PC-9 (cell line): ENCODE data around the gene TSPAN14. TPM values are rescaled to one million over a fixed set of nuclear protein-coding genes. Genes with fewer than 3 reads are reported as not detected.

Source experiments
- BruUV-seq: library from RNA; stranded (reverse); fragments of 400-500 nt; replicated peaks from 2 replicates; lab custom pipeline; 2021; lab: Mats Ljungman, UMichigan
- CTCF ChIA-PET: fragments of 300-600 bp; sonication (Branson Sonifier 250); formaldehyde crosslinking; loops from one replicate; lab custom pipeline; 2022; ENCODE audit warnings: antibody characterized with exemption; lab: Charles Lee
- POLR2A ChIA-PET: fragments of 300-600 bp; sonication (Branson Sonifier 250); formaldehyde crosslinking; loops from one replicate; lab custom pipeline; 2022; ENCODE audit warnings: antibody characterized with exemption; ENCODE audit not compliant: unreplicated experiment; lab: Charles Lee
- DNase-seq, 2 experiments: peaks; one replicate each; pipeline versions ENCODE4 v3.0.0 to v3.0.0-alpha.2; 2015 to 2022; ENCODE audit warnings: mixed read lengths in 1 of 2
- H2AFZ ChIP-seq: fragments of 200-600 bp; sonication (generic); 2 replicates; pipeline ENCODE4 v1.8.1; 2017; ENCODE audit warnings: antibody characterized with exemption
- H3F3A ChIP-seq: fragments of 200-600 bp; sonication (generic); 2 replicates; pipeline ENCODE4 v1.8.1; 2017; ENCODE audit warnings: antibody characterized with exemption, mild to moderate bottlenecking, low read depth; ENCODE audit not compliant: insufficient read depth
- H3K27ac ChIP-seq: fragments of 200-600 bp; sonication (generic); 2 replicates; pipeline ENCODE4 v1.6.1; 2016; ENCODE audit warnings: mixed run types
- H3K27me3 ChIP-seq: fragments of 200-600 bp; sonication (generic); 2 replicates; pipeline ENCODE4 v1.6.1; 2016; ENCODE audit warnings: low read depth, mixed run types; ENCODE audit not compliant: insufficient read depth
- H3K36me3 ChIP-seq: fragments of 200-600 bp; sonication (generic); 2 replicates; pipeline ENCODE4 v1.6.1; 2016; ENCODE audit warnings: low read depth, mixed run types
- H3K4me1 ChIP-seq: fragments of 200-600 bp; sonication (generic); replicated peaks from 2 replicates; pipeline ENCODE4 v1.6.1; 2016; ENCODE audit warnings: mixed run types; ENCODE audit not compliant: insufficient read depth
- H3K4me2 ChIP-seq: fragments of 200-600 bp; sonication (generic); 2 replicates; pipeline ENCODE4 v1.6.1; 2017; ENCODE audit warnings: mixed run types
- H3K4me3 ChIP-seq: fragments of 200-600 bp; sonication (generic); 2 replicates; pipeline ENCODE4 v1.6.1; 2016; ENCODE audit warnings: mixed run types
- H3K79me2 ChIP-seq: fragments of 200-600 bp; sonication (generic); 2 replicates; pipeline ENCODE4 v1.6.1; 2017; ENCODE audit warnings: low read depth, mixed run types
- H3K9me2 ChIP-seq: fragments of 200-600 bp; sonication (generic); 2 replicates; pipeline ENCODE4 v1.8.1; 2017; ENCODE audit warnings: mild to moderate bottlenecking; ENCODE audit not compliant: insufficient read depth
- H3K9me3 ChIP-seq: fragments of 200-600 bp; sonication (generic); 2 replicates; pipeline ENCODE4 v1.8.1; 2016; ENCODE audit warnings: low read depth; ENCODE audit not compliant: insufficient read depth
- H4K20me1 ChIP-seq: fragments of 200-600 bp; sonication (generic); 2 replicates; pipeline ENCODE4 v1.8.1; 2017; ENCODE audit not compliant: insufficient read depth
- EZH2 ChIP-seq: fragments of 200-600 bp; sonication (generic); IDR thresholded peaks from 2 replicates; pipeline ENCODE4 v1.8.0; 2017; ENCODE audit warnings: antibody characterized with exemption, low read depth
- intact Hi-C: fragments of 100-400 bp; cut with micrococcal nuclease; formaldehyde crosslinking; loops from one replicate; pipeline ENCODE4 v1.10.0; 2022; ENCODE audit not compliant: unreplicated experiment
- total RNA-seq: library from RNA; stranded (reverse); gene quantifications from 2 replicates; pipeline ENCODE4 v1.2.3, GENCODE V29; 2021
- TF ChIP-seq, protein P1 (sequence below): fragments of 200-600 bp; sonication (generic); conservative IDR thresholded peaks from 2 replicates; pipeline ENCODE4 v1.6.1; 2017; ENCODE audit warnings: mixed run types, antibody characterized with exemption, mild to moderate bottlenecking, moderate library complexity

The TSPAN14 gene
- total RNA-seq, 1 experiment from 2014 or later, result 135 TPM

- Histone ChIP-seq H3K4me3 (peak overlapping the region; percentile 51; the same call in 1 of the 2 replicates), H3K27me3 (no peaks in the 10 kb centered on the region), H3K79me2 (peaks cover 98% of the 10 kb centered on the region), H4K20me1 (peaks cover 62% of the 10 kb centered on the region), H3K27ac (peak overlapping the region; percentile 82), H3K4me1 (peaks cover 98% of the 10 kb centered on the region), H3K9me3 (no peaks in the 10 kb centered on the region), H3F3A (peaks cover 57% of the 10 kb centered on the region), H3K9me2 (no peaks in the 10 kb centered on the region), H3K36me3 (peaks cover 20% of the 10 kb centered on the region), H3K4me2 (peak overlapping the region; percentile 95), H2AFZ (no peak overlapping the region)
- no TSS peak for BruUV-seq
- DNase-seq, result no peak
- ChIA-PET POLR2A (interaction anchor here (0.9 to 1.2 kb wide), 4 partner anchors 10 to 257 kb away, joined by 3 to 7 read pairs (median 4); no protein-coding TSS in a partner anchor), CTCF (interaction anchor here (0.9 to 3.8 kb wide), 3 partner anchors 10 to 43 kb away, joined by 3 to 36 read pairs (median 7); no protein-coding TSS in a partner anchor)
- TF ChIP-seq, protein P1, sequence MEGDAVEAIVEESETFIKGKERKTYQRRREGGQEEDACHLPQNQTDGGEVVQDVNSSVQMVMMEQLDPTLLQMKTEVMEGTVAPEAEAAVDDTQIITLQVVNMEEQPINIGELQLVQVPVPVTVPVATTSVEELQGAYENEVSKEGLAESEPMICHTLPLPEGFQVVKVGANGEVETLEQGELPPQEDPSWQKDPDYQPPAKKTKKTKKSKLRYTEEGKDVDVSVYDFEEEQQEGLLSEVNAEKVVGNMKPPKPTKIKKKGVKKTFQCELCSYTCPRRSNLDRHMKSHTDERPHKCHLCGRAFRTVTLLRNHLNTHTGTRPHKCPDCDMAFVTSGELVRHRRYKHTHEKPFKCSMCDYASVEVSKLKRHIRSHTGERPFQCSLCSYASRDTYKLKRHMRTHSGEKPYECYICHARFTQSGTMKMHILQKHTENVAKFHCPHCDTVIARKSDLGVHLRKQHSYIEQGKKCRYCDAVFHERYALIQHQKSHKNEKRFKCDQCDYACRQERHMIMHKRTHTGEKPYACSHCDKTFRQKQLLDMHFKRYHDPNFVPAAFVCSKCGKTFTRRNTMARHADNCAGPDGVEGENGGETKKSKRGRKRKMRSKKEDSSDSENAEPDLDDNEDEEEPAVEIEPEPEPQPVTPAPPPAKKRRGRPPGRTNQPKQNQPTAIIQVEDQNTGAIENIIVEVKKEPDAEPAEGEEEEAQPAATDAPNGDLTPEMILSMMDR, result no peak
- no peak for TF ChIP-seq EZH2
- intact Hi-C loops, result loop anchor here (1.0 to 10.0 kb wide), 3 partner anchors 10 to 257 kb away; partner anchors contain the start of gene ANXA11
Observed at GRCh38 chr10:80461208-80462183, 7.4 kb downstream of the TSPAN14 start.

- DNase-seq, result no peak
- no peaks in the 10 kb centered on the region for H3K9me3 ChIP-seq
- H2AFZ ChIP-seq, result no peak overlapping the region
- peak overlapping the region; percentile 82 for H3K27ac ChIP-seq
- peak overlapping the region; percentile 95 for H3K4me2 ChIP-seq
- peaks cover 25% of the 10 kb centered on the region for H3K36me3 ChIP-seq
- H3K9me2 ChIP-seq, result no peaks in the 10 kb centered on the region
- TF ChIP-seq, protein P1, result no peak
- no peak for TF ChIP-seq EZH2
- H3K27me3 ChIP-seq, result no peaks in the 10 kb centered on the region
- peaks cover 61% of the 10 kb centered on the region for H3F3A ChIP-seq
- H3K4me3 ChIP-seq, result no peak overlapping the region
- ChIA-PET POLR2A (interaction anchor here (0.9 to 1.2 kb wide), 2 partner anchors 9 to 43 kb away, joined by 3 read pairs; no protein-coding TSS in a partner anchor), CTCF (interaction anchor here (0.6 to 1.4 kb wide), 3 partner anchors 32 to 43 kb away, joined by 3 to 4 read pairs (median 3); no protein-coding TSS in a partner anchor)
- peaks cover 98% of the 10 kb centered on the region for H3K79me2 ChIP-seq
- BruUV-seq, result no TSS peak
- intact Hi-C loops, result loop anchor here (10.0 kb wide), 1 partner anchor 258 kb away; the partner anchor contains the start of gene ANXA11
- peaks cover 98% of the 10 kb centered on the region for H3K4me1 ChIP-seq
- peaks cover 55% of the 10 kb centered on the region for H4K20me1 ChIP-seq
Observed at GRCh38 chr10:80462299-80462980, 8.3 kb downstream of the TSPAN14 start.
